A673 (cell line): ENCODE data around the gene KLHL18. TPM values are rescaled to one million over a fixed set of nuclear protein-coding genes. Genes with fewer than 3 reads are reported as not detected.
A peak's percentile ranks its signal among the peaks of the same experiment; 100 is the strongest.

Experiments
- BruUV-seq: library from RNA; stranded (reverse); fragments of 400-500 nt; replicated peaks from 2 replicates; lab custom pipeline; 2021; lab: Mats Ljungman, UMichigan
- CTCF ChIA-PET: fragments of 300-600 bp; sonication (Branson Sonifier 250); formaldehyde crosslinking; loops from one replicate; lab custom pipeline; 2022; ENCODE audit warnings: antibody characterized with exemption; lab: Charles Lee
- POLR2A ChIA-PET: fragments of 300-600 bp; sonication (Branson Sonifier 250); formaldehyde crosslinking; loops from one replicate; lab custom pipeline; 2022; ENCODE audit warnings: antibody characterized with exemption; ENCODE audit not compliant: low non-redundant PET; lab: Charles Lee
- DNase-seq: peaks from one replicate; pipeline ENCODE4 v3.0.0-alpha.2; 2015; ENCODE audit warnings: low spot score
- H3K27ac ChIP-seq: fragments of 200-600 bp; sonication (generic); 2 replicates; pipeline ENCODE4 v1.5.1; 2016; ENCODE audit warnings: mixed run types, low read depth, mild to moderate bottlenecking, mixed read lengths, antibody characterized with exemption, low read length; ENCODE audit not compliant: poor library complexity, severe bottlenecking
- H3K27me3 ChIP-seq: fragments of 200-600 bp; sonication (generic); replicated peaks from 2 replicates; pipeline ENCODE4 v1.6.1; 2017; ENCODE audit warnings: mixed run types, low read depth, mild to moderate bottlenecking, mixed read lengths, antibody characterized with exemption, low read length; ENCODE audit not compliant: insufficient read depth, poor library complexity
- H3K36me3 ChIP-seq: fragments of 200-600 bp; sonication (generic); 2 replicates; pipeline ENCODE4 v1.6.1; 2016; ENCODE audit warnings: mixed run types, mild to moderate bottlenecking, mixed read lengths, antibody characterized with exemption, low read length; ENCODE audit not compliant: insufficient read depth, poor library complexity, severe bottlenecking
- H3K4me1 ChIP-seq: fragments of 200-600 bp; sonication (generic); 2 replicates; pipeline ENCODE4 v1.6.1; 2017; ENCODE audit warnings: mixed run types, mild to moderate bottlenecking, mixed read lengths, antibody characterized with exemption, low read length; ENCODE audit not compliant: insufficient read depth, poor library complexity, severe bottlenecking
- H3K4me3 ChIP-seq: fragments of 200-600 bp; sonication (generic); 2 replicates; pipeline ENCODE4 v1.5.1; 2016; ENCODE audit warnings: low read depth, mixed run types, mild to moderate bottlenecking, mixed read lengths, low read length; ENCODE audit not compliant: poor library complexity, severe bottlenecking
- H3K9me3 ChIP-seq: fragments of 200-600 bp; sonication (generic); 2 replicates; pipeline ENCODE4 v1.6.1; 2016; ENCODE audit warnings: mixed run types, low read depth, mild to moderate bottlenecking, mixed read lengths, antibody characterized with exemption, low read length; ENCODE audit not compliant: poor library complexity, severe bottlenecking
- CTCF ChIP-seq: fragments of 300-800, 200-600 bp; sonication (generic); conservative IDR thresholded peaks from 2 replicates; pipeline ENCODE4 v1.5.1; 2017; ENCODE audit warnings: low read depth, mild to moderate bottlenecking, antibody characterized with exemption, low read length, moderate library complexity, mixed read lengths
- EZH2 ChIP-seq: fragments of 200-600 bp; sonication (generic); IDR thresholded peaks from 2 replicates; pipeline ENCODE4 v1.6.1; 2017; ENCODE audit warnings: borderline replicate concordance, low read depth, mild to moderate bottlenecking, mixed read lengths, antibody characterized with exemption, low read length; ENCODE audit not compliant: poor library complexity, severe bottlenecking
- intact Hi-C: fragments of 100-400 bp; cut with micrococcal nuclease; formaldehyde crosslinking; loops from one replicate; pipeline ENCODE4 v1.10.0; 2022; ENCODE audit not compliant: unreplicated experiment
- total RNA-seq: library from RNA; stranded (reverse); gene quantifications from 2 replicates; pipeline ENCODE4 v1.2.3, GENCODE V29; 2021

The KLHL18 gene
- total RNA-seq, 1 experiment from 2014 or later = 22.6 TPM

GRCh38 chr3:47310391-47310790 lies 27.6 kb downstream of the KLHL18 start:
- H3K4me3 ChIP-seq = no peak overlapping the region
- H3K27ac ChIP-seq = no peak overlapping the region
- H3K4me1 ChIP-seq = peaks cover 5% of the 10 kb centered on the region
- intact Hi-C loops = no loop called here
- H3K36me3 ChIP-seq = no peaks in the 10 kb centered on the region
- no peaks in the 10 kb centered on the region for H3K9me3 ChIP-seq
- ChIA-PET POLR2A (no interaction called here), CTCF (no interaction called here)
- no peak for DNase-seq
- no TSS peak for BruUV-seq
- TF ChIP-seq CTCF = no peak
- TF ChIP-seq EZH2 = no peak
- H3K27me3 ChIP-seq = no peaks in the 10 kb centered on the region

DNA sequence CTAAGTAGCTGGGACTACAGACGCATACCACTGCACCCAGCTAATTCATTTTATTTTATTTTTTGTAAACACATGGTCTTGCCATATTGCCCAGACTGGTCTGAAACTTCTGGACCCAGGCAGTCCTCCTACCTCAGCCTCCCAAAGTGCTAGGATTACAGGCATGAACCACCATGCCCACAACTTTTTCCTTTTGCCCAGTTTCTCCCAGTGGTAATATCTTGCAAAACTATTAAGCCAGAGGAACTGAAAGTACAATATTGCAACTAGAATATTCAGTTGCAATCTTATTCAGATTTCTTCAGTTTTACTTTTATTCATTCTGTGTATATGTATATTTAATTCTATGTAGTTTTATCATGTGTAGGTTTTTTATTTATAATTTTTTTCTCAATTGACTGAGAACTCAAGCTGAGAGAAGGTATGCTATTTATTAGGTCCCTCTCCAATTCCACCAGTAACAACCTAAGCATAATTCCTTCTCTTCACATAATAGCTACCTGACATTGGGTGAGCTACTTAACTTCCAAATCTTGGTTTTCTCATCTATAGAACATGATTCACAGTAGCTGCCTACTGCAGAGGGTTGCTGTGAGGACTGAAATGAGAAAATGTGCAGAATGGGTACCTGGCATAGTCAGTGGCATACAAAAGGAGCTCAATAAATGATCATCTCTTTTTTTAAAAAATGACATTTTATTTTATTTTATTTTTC lies 30.8 kb downstream of the KLHL18 start:
- CTCF ChIA-PET = interaction anchor here (0.6 kb wide), 1 partner anchor 414 kb away, joined by 4 read pairs; no protein-coding TSS in a partner anchor
- H3K36me3 ChIP-seq = no peaks in the 10 kb centered on the region
- H3K27me3 ChIP-seq = no peaks in the 10 kb centered on the region
- POLR2A ChIA-PET = no interaction called here
- DNase-seq = no peak
- TF ChIP-seq CTCF = no peak
- no peak for TF ChIP-seq EZH2
- intact Hi-C loops = no loop called here
- H3K9me3 ChIP-seq = no peaks in the 10 kb centered on the region
- H3K4me3 ChIP-seq = no peak overlapping the region
- H3K4me1 ChIP-seq = peaks cover 5% of the 10 kb centered on the region
- no TSS peak for BruUV-seq
- H3K27ac ChIP-seq = no peak overlapping the region

GRCh38 chr3:47314056-47314764 lies 31.5 kb downstream of the KLHL18 start:
- Histone ChIP-seq H3K9me3 (no peaks in the 10 kb centered on the region), H3K27ac (peak overlapping the region; percentile 56), H3K4me1 (peaks cover 5% of the 10 kb centered on the region), H3K36me3 (no peaks in the 10 kb centered on the region), H3K27me3 (no peaks in the 10 kb centered on the region), H3K4me3 (no peak overlapping the region)
- TF ChIP-seq EZH2 = no peak
- TF ChIP-seq CTCF = no peak
- intact Hi-C loops = no loop called here
- BruUV-seq = no TSS peak
- CTCF ChIA-PET = interaction anchor here (0.6 kb wide), 1 partner anchor 415 kb away, joined by 4 read pairs; no protein-coding TSS in a partner anchor
- DNase-seq = no peak
- POLR2A ChIA-PET = no interaction called here
